HCT116 (cell line): Measurements from ENCODE around the gene GALNT14. TPM values are rescaled to one million over a fixed set of nuclear protein-coding genes. Genes with fewer than 3 reads are reported as not detected.

Experiments
- ATAC-seq: fragments of 200-7000 bp; cut with Tn5 transposase; 2 replicates; pipeline ENCODE4 v1.9.1; 2020; ENCODE audit warnings: mild to moderate bottlenecking, moderate library complexity
- BruUV-seq: library from RNA; stranded (reverse); fragments of 400-500 nt; replicated peaks from 2 replicates; lab custom pipeline; 2021; lab: Mats Ljungman, UMichigan
- CTCF ChIA-PET: fragments of 300-600 bp; sonication (Branson Sonifier 250); formaldehyde crosslinking; loops from one replicate; lab custom pipeline; 2021; ENCODE audit warnings: antibody characterized with exemption; lab: Charles Lee
- POLR2A ChIA-PET: fragments of 300-600, 350-600 bp; sonication (Branson Sonifier 250); formaldehyde crosslinking; loops from one replicate; lab custom pipeline; 2021; ENCODE audit warnings: antibody characterized with exemption; lab: Charles Lee
- RAD21 ChIA-PET, 2 experiments: fragments of 300-600 bp; sonication (Branson Sonifier 250); formaldehyde crosslinking; loops; one replicate each; lab custom pipeline; 2023; ENCODE audit warnings: low total read pairs in 2 of 2; ENCODE audit not compliant: uncharacterized antibody in 2 of 2, unreplicated experiment in 2 of 2, low non-redundant PET in 1 of 2; lab: Charles Lee
- DNase-seq: peaks from one replicate; pipeline ENCODE4 v3.0.0-alpha.2; 2010; ENCODE audit warnings: low read depth, low spot score
- H2AFZ ChIP-seq: fragments of 200-600 bp; shearing (Covaris generic), sonication (generic); 2 replicates; pipeline ENCODE4 v1.6.1; 2017; ENCODE audit warnings: low read depth, mixed run types, mixed read lengths, antibody characterized with exemption, low read length; ENCODE audit not compliant: poor library complexity, severe bottlenecking
- H3K27ac ChIP-seq: 2 replicates; pipeline ENCODE4 v1.5.1; 2012; ENCODE audit warnings: low read depth, low read length
- H3K27me3 ChIP-seq: fragments of 200-600 bp; sonication (generic); 2 replicates; pipeline ENCODE4 v1.6.1; 2016; ENCODE audit warnings: mixed run types, low read length, mixed read lengths; ENCODE audit not compliant: insufficient read depth
- H3K36me3 ChIP-seq, 2 experiments: fragments of 200-500 bp in 1 of 2; fragments of 200-600 bp in 1 of 2; sonication (Bioruptor generic) in 1 of 2; sonication (generic) in 1 of 2; 2 replicates each; pipeline versions ENCODE4 v1.5.1 to v1.6.1; 2014 to 2016; ENCODE audit warnings: low read length in 2 of 2, inconsistent platforms in 1 of 2, mixed read lengths in 1 of 2, mixed run types in 1 of 2; ENCODE audit not compliant: insufficient read depth in 2 of 2, control insufficient read depth in 1 of 2
- H3K4me1 ChIP-seq, 2 experiments: fragments of 200-600 bp in 1 of 2; sonication (generic) in 1 of 2; 2 replicates each; pipeline versions ENCODE4 v1.5.1 to v1.6.1; 2012 to 2017; ENCODE audit warnings: low read length in 2 of 2, inconsistent platforms in 1 of 2, mild to moderate bottlenecking in 1 of 2, mixed read lengths in 1 of 2, mixed run types in 1 of 2, moderate library complexity in 1 of 2; ENCODE audit not compliant: insufficient read depth in 2 of 2, control insufficient read depth in 1 of 2
- H3K4me2 ChIP-seq: fragments of 200-600 bp; sonication (generic); 2 replicates; pipeline ENCODE4 v1.6.1; 2017; ENCODE audit warnings: mixed run types, low read length, mixed read lengths
- H3K4me3 ChIP-seq, 2 experiments: fragments of 200-600 bp in 1 of 2; sonication (generic) in 1 of 2; replicated peaks in 1 of 2; 2 replicates each; pipeline ENCODE4 v1.5.1; 2011 to 2016; ENCODE audit warnings: low read length in 2 of 2, control low read depth in 1 of 2, low read depth in 1 of 2, mild to moderate bottlenecking in 1 of 2, mixed read lengths in 1 of 2, mixed run types in 1 of 2
- H3K79me2 ChIP-seq: fragments of 200-600 bp; sonication (generic); 2 replicates; pipeline ENCODE4 v1.6.1; 2017; ENCODE audit warnings: mild to moderate bottlenecking, mixed run types, low read length, moderate library complexity, mixed read lengths; ENCODE audit not compliant: insufficient read depth
- H3K9ac ChIP-seq: fragments of 200-600 bp; sonication (generic); 2 replicates; pipeline ENCODE4 v1.6.1; 2016; ENCODE audit warnings: low read length, mixed read lengths
- H3K9me2 ChIP-seq: fragments of 200-600 bp; sonication (generic), shearing (Covaris generic); 2 replicates; pipeline ENCODE4 v1.6.1; 2017; ENCODE audit warnings: mixed run types, mild to moderate bottlenecking, moderate library complexity; ENCODE audit not compliant: insufficient read depth
- H3K9me3 ChIP-seq, 2 experiments: fragments of 200-500 bp in 1 of 2; fragments of 200-600 bp in 1 of 2; sonication (Bioruptor generic) in 1 of 2; sonication (generic) in 1 of 2; 2 replicates each; pipeline ENCODE4 v1.6.1; 2014 to 2017; ENCODE audit warnings: low read length in 2 of 2, mixed read lengths in 2 of 2, inconsistent platforms in 1 of 2, low read depth in 1 of 2, mild to moderate bottlenecking in 1 of 2, mixed run types in 1 of 2, moderate library complexity in 1 of 2; ENCODE audit not compliant: control insufficient read depth in 1 of 2, insufficient read depth in 1 of 2
- H4K20me1 ChIP-seq: fragments of 200-600 bp; sonication (generic), shearing (Covaris generic); 2 replicates; pipeline ENCODE4 v1.6.1; 2017; ENCODE audit warnings: mixed run types, mild to moderate bottlenecking, moderate library complexity; ENCODE audit not compliant: insufficient read depth
- CBX3 ChIP-seq: IDR thresholded peaks from 2 replicates; pipeline ENCODE4 v1.6.1; 2012; ENCODE audit warnings: low read depth
- CTCF ChIP-seq, 3 experiments: fragments of 200-600 bp in 1 of 3; sonication (generic) in 1 of 3; IDR thresholded peaks in 2 of 3; conservative IDR thresholded peaks in 1 of 3; 2 replicates each; pipeline ENCODE4 v1.5.1; 2012 to 2017; ENCODE audit warnings: low read depth in 2 of 3, low read length in 2 of 3, antibody characterized with exemption in 1 of 3, borderline replicate concordance in 1 of 3, control low read depth in 1 of 3, mild to moderate bottlenecking in 1 of 3, mixed read lengths in 1 of 3, mixed run types in 1 of 3, moderate library complexity in 1 of 3; ENCODE audit not compliant: insufficient read depth in 1 of 3
- ELF1 ChIP-seq: IDR thresholded peaks from 2 replicates; pipeline ENCODE4 v1.6.1; 2012; ENCODE audit warnings: low read depth, borderline replicate concordance
- JUND ChIP-seq: IDR thresholded peaks from 2 replicates; pipeline ENCODE4 v1.6.1; 2012
- intact Hi-C: fragments of 100-400 bp; cut with micrococcal nuclease; formaldehyde crosslinking; loops from 2 replicates; pipeline ENCODE4 v1.10.0; 2022
- total RNA-seq: library from RNA; stranded (reverse); gene quantifications from one replicate; pipeline ENCODE4 v1.2.1, GENCODE V29; 2021; ENCODE audit not compliant: unreplicated experiment

Gene GALNT14
- total RNA-seq, 1 experiment from 2014 or later = 11.2 TPM

GRCh38 chr2:31037058-31037457 lies 101.2 kb downstream of the GALNT14 start:
- Histone ChIP-seq H3K4me3 (no peak overlapping the region), H3K4me1 (no peaks in the 10 kb centered on the region), H3K27me3 (no peaks in the 10 kb centered on the region), H4K20me1 (no peaks in the 10 kb centered on the region), H3K4me2 (no peak overlapping the region), H3K9me2 (no peaks in the 10 kb centered on the region), H3K36me3 (no peaks in the 10 kb centered on the region), H2AFZ (no peak overlapping the region), H3K27ac (no peak overlapping the region), H3K9me3 (peaks cover 0 to 9% of the 10 kb centered on the region in 2 experiments; a peak in 1 of 4 replicates), H3K9ac (no peak overlapping the region), H3K79me2 (no peaks in the 10 kb centered on the region)
- CTCF ChIA-PET = no interaction called here
- RAD21 ChIA-PET = no interaction called here
- ATAC-seq (no peak), DNase-seq (no peak)
- intact Hi-C loops = no loop called here
- BruUV-seq = no TSS peak
- TF ChIP-seq ELF1 (no peak), CBX3 (peak; percentile 61; the same call in 1 of the 2 replicates)
- POLR2A ChIA-PET = no interaction called here

GRCh38 chr2:31033032-31033431 lies 105.2 kb downstream of the GALNT14 start:
- Histone ChIP-seq H4K20me1 (no peaks in the 10 kb centered on the region), H3K4me3 (no peak overlapping the region), H3K4me1 (no peaks in the 10 kb centered on the region), H3K36me3 (no peaks in the 10 kb centered on the region), H3K9ac (no peak overlapping the region), H2AFZ (no peak overlapping the region), H3K79me2 (no peaks in the 10 kb centered on the region), H3K9me3 (peaks cover 0 to 9% of the 10 kb centered on the region in 2 experiments; a peak in 1 of 4 replicates), H3K27ac (no peak overlapping the region), H3K27me3 (no peaks in the 10 kb centered on the region), H3K4me2 (no peak overlapping the region), H3K9me2 (no peaks in the 10 kb centered on the region)
- peak; percentile 50; the same call in 1 of the 2 replicates for ATAC-seq
- intact Hi-C loops = no loop called here
- POLR2A ChIA-PET = no interaction called here
- RAD21 ChIA-PET = no interaction called here
- TF ChIP-seq JUND (no peak), CTCF (IDR thresholded peaks at IDR 0.05 in 2 of 3, conservative IDR thresholded peaks at IDR 0.05 in 1 of 3; ENCODE audit: borderline replicate concordance in 1 of 3, insufficient read depth in 1 of 3, low read depth in 2 of 3, low read length in 2 of 3) (0 out of 6 replicates have a peak, but pooled peaks of 1 of the 3 experiments have one; percentile 4)
- CTCF ChIA-PET = no interaction called here
- DNase-seq = no peak
- no TSS peak for BruUV-seq
